SK-N-SH (cell line): Measurements from ENCODE around the gene CDC42EP3. TPM values are rescaled to one million over a fixed set of nuclear protein-coding genes. Genes with fewer than 3 reads are reported as not detected.

Source experiments
- CTCF ChIA-PET: fragments of 300-600, 350-600 bp; formaldehyde crosslinking; extraction: SDS; loops from one replicate; lab custom pipeline; 2021; lab: Yijun Ruan, JAX
- POLR2A ChIA-PET: fragments of 350-600 bp; sonication (Branson Sonifier 250); formaldehyde crosslinking; extraction: SDS; loops from one replicate; lab custom pipeline; 2020; ENCODE audit warnings: antibody characterized with exemption, inconsistent platforms; lab: Yijun Ruan, JAX
- DNase-seq: peaks from one replicate; pipeline ENCODE4 v3.0.0; 2012
- H2AFZ ChIP-seq: fragments of 200-600 bp; sonication (generic); 2 replicates; pipeline ENCODE4 v1.8.1; 2016; ENCODE audit warnings: antibody characterized with exemption, mild to moderate bottlenecking, low read depth
- H3F3A ChIP-seq: fragments of 200-600 bp; sonication (generic); replicated peaks from 2 replicates; pipeline ENCODE3; 2016; ENCODE audit warnings: antibody characterized with exemption, mild to moderate bottlenecking; ENCODE audit not compliant: insufficient read depth
- H3K27ac ChIP-seq, 2 experiments: fragments of 200-500 bp in 1 of 2; fragments of 200-600 bp in 1 of 2; sonication (Bioruptor generic) in 1 of 2; sonication (generic), shearing (Covaris generic) in 1 of 2; 2 replicates each; pipeline versions ENCODE4 v1.5.1 to v1.6.1; 2014 to 2016; ENCODE audit warnings: low read depth in 2 of 2, inconsistent platforms in 1 of 2, low read length in 1 of 2, mild to moderate bottlenecking in 1 of 2, mixed read lengths in 1 of 2
- H3K27me3 ChIP-seq: fragments of 200-600 bp; sonication (generic), shearing (Covaris generic); 2 replicates; pipeline ENCODE4 v1.6.1; 2016; ENCODE audit warnings: mixed run types; ENCODE audit not compliant: insufficient read depth
- H3K36me3 ChIP-seq, 2 experiments: fragments of 200-500 bp in 1 of 2; fragments of 200-600 bp in 1 of 2; sonication (Bioruptor generic) in 1 of 2; sonication (generic) in 1 of 2; replicated peaks in 1 of 2; 2 replicates each; pipeline versions ENCODE3 to v1.5.1; 2014 to 2016; ENCODE audit warnings: low read length in 1 of 2, mild to moderate bottlenecking in 1 of 2; ENCODE audit not compliant: insufficient read depth in 2 of 2, control insufficient read depth in 1 of 2
- H3K4me1 ChIP-seq, 2 experiments: fragments of 200-500 bp in 1 of 2; fragments of 200-600 bp in 1 of 2; sonication (Bioruptor generic) in 1 of 2; sonication (generic), shearing (Covaris generic) in 1 of 2; 2 replicates each; pipeline versions ENCODE4 v1.5.1 to v1.6.1; 2014 to 2016; ENCODE audit warnings: low read depth in 1 of 2, low read length in 1 of 2, mixed run types in 1 of 2; ENCODE audit not compliant: insufficient read depth in 2 of 2, control insufficient read depth in 1 of 2
- H3K4me2 ChIP-seq: fragments of 200-600 bp; sonication (generic), shearing (Covaris generic); 2 replicates; pipeline ENCODE4 v1.6.1; 2017; ENCODE audit warnings: mixed run types
- H3K4me3 ChIP-seq, 2 experiments: fragments of 200-500 bp in 1 of 2; fragments of 200-600 bp in 1 of 2; sonication (Bioruptor generic) in 1 of 2; sonication (generic), shearing (Covaris generic) in 1 of 2; 2 replicates each; pipeline versions ENCODE4 v1.5.1 to v1.8.1; 2014 to 2016; ENCODE audit warnings: low read depth in 2 of 2, inconsistent platforms in 1 of 2, low read length in 1 of 2, mild to moderate bottlenecking in 1 of 2, mixed read lengths in 1 of 2, moderate library complexity in 1 of 2
- H3K79me2 ChIP-seq: fragments of 200-600 bp; sonication (generic); 2 replicates; pipeline ENCODE4 v1.8.1; 2017; ENCODE audit warnings: mild to moderate bottlenecking; ENCODE audit not compliant: insufficient read depth
- H3K9ac ChIP-seq: fragments of 200-600 bp; sonication (generic); 2 replicates; pipeline ENCODE4 v1.6.1; 2017; ENCODE audit warnings: mixed run types
- H3K9me2 ChIP-seq: fragments of 200-600 bp; sonication (generic); 2 replicates; pipeline ENCODE4 v1.6.1; 2017; ENCODE audit warnings: mixed run types
- H3K9me3 ChIP-seq: fragments of 200-600 bp; sonication (generic); 2 replicates; pipeline ENCODE4 v1.6.1; 2017; ENCODE audit warnings: mixed run types, mild to moderate bottlenecking, moderate library complexity
- H4K20me1 ChIP-seq: fragments of 200-600 bp; sonication (generic); 2 replicates; pipeline ENCODE4 v1.6.1; 2017; ENCODE audit warnings: mild to moderate bottlenecking, mixed run types; ENCODE audit not compliant: insufficient read depth
- FOSL2 ChIP-seq: IDR thresholded peaks from 2 replicates; pipeline ENCODE4 v1.4.0; 2012; ENCODE audit warnings: low read depth, mild to moderate bottlenecking, moderate library complexity, borderline replicate concordance
- MEF2A ChIP-seq: IDR thresholded peaks from 2 replicates; pipeline ENCODE4 v1.4.0; 2012; ENCODE audit warnings: low read depth, borderline replicate concordance
- NFIC ChIP-seq: IDR thresholded peaks from 2 replicates; pipeline ENCODE4 v1.4.0; 2012; ENCODE audit warnings: borderline replicate concordance
- WGBS: methylation state at CpG from one replicate; pipeline ENCODE4 v1.1.6; 2017; ENCODE audit warnings: low lambda C conversion rate; 5-methylcytosine and 5-hydroxymethylcytosine counted together
- polyA plus RNA-seq, 3 experiments: library from polyadenylated mRNA; depleted of rRNA; stranded (reverse); fragments of >200 nt; gene quantifications; 2 replicates each; pipeline ENCODE4 v1.2.3, GENCODE V29; 2012
- TF ChIP-seq, protein P1 (sequence below): fragments of 200-600 bp; sonication (generic); IDR thresholded peaks from 2 replicates; pipeline ENCODE4 v1.6.1; 2017; ENCODE audit warnings: antibody characterized with exemption, mild to moderate bottlenecking, moderate library complexity
- TF ChIP-seq, protein P2 (sequence below): IDR thresholded peaks from 2 replicates; pipeline ENCODE4 v1.6.1; 2012; ENCODE audit warnings: mild to moderate bottlenecking, low read depth, low read length, moderate library complexity

CDC42EP3 gene
- polyA plus RNA-seq, 1 of the 3 experiments (the other 2 are of a cell fraction) = 87.5 TPM

DNA sequence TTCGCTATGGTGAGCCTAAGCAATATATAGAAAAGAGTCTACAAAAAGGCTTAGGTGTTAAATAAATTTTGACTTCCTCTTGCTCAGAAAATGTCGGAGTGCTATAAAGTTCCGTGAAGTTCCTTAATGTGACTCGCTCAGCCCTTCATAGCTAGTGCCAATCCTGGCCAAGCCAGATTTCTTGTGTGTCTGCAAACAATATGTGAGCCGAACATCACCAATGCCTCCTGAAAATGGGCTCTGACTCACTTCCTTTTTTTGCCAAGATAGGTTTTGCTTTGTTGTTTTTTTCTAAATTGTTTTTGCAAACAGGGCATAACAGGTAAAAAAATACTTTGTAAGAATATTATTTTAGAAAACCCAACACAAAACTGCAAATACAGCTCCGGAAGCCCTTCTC is 26.1 kb downstream of the CDC42EP3 start (continued):
- TF ChIP-seq MEF2A = 0 out of 2 replicates have a peak, but pooled peaks have one; percentile 41
- TF ChIP-seq, protein P1, sequence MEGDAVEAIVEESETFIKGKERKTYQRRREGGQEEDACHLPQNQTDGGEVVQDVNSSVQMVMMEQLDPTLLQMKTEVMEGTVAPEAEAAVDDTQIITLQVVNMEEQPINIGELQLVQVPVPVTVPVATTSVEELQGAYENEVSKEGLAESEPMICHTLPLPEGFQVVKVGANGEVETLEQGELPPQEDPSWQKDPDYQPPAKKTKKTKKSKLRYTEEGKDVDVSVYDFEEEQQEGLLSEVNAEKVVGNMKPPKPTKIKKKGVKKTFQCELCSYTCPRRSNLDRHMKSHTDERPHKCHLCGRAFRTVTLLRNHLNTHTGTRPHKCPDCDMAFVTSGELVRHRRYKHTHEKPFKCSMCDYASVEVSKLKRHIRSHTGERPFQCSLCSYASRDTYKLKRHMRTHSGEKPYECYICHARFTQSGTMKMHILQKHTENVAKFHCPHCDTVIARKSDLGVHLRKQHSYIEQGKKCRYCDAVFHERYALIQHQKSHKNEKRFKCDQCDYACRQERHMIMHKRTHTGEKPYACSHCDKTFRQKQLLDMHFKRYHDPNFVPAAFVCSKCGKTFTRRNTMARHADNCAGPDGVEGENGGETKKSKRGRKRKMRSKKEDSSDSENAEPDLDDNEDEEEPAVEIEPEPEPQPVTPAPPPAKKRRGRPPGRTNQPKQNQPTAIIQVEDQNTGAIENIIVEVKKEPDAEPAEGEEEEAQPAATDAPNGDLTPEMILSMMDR = no peak
- TF ChIP-seq, protein P2, sequence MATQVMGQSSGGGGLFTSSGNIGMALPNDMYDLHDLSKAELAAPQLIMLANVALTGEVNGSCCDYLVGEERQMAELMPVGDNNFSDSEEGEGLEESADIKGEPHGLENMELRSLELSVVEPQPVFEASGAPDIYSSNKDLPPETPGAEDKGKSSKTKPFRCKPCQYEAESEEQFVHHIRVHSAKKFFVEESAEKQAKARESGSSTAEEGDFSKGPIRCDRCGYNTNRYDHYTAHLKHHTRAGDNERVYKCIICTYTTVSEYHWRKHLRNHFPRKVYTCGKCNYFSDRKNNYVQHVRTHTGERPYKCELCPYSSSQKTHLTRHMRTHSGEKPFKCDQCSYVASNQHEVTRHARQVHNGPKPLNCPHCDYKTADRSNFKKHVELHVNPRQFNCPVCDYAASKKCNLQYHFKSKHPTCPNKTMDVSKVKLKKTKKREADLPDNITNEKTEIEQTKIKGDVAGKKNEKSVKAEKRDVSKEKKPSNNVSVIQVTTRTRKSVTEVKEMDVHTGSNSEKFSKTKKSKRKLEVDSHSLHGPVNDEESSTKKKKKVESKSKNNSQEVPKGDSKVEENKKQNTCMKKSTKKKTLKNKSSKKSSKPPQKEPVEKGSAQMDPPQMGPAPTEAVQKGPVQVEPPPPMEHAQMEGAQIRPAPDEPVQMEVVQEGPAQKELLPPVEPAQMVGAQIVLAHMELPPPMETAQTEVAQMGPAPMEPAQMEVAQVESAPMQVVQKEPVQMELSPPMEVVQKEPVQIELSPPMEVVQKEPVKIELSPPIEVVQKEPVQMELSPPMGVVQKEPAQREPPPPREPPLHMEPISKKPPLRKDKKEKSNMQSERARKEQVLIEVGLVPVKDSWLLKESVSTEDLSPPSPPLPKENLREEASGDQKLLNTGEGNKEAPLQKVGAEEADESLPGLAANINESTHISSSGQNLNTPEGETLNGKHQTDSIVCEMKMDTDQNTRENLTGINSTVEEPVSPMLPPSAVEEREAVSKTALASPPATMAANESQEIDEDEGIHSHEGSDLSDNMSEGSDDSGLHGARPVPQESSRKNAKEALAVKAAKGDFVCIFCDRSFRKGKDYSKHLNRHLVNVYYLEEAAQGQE = no peak

DNA sequence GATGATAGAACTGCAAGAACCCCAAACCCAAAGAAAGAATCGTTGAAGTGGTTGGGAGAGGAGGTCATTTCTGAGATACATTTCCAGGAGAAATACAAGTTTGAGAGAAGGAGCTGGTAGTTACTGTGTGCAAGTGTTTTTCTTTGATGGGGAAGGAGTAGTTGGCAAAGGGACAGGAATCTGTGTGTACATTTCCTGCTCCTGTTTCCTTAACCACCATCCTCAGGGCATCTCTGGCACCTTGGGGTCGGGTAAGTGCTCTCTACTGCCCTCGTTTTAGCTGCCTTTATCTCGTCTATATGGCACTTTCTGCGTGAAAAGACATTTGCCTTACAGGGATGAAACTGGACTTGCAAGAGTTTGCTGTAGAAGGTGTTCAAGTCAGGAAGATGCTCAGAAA is 27.3 kb downstream of the CDC42EP3 start:
- peaks cover 85% of the 10 kb centered on the region for H3F3A ChIP-seq
- no peaks in the 10 kb centered on the region for H3K9me2 ChIP-seq
- H4K20me1 ChIP-seq = peaks cover 20% of the 10 kb centered on the region; the same call in 1 of the 2 replicates
- H3K4me3 ChIP-seq = no peak overlapping the region
- no peaks in the 10 kb centered on the region for H3K9me3 ChIP-seq
- H3K79me2 ChIP-seq = peaks cover 80% of the 10 kb centered on the region
- TF ChIP-seq FOSL2 = no peak
- TF ChIP-seq NFIC = 0 out of 2 replicates have a peak, but pooled peaks have one; percentile 23
- TF ChIP-seq, protein P1 = 0 out of 2 replicates have a peak, but pooled peaks have one; percentile 10
- TF ChIP-seq, all 33 proteins: peak for 2
- POLR2A ChIA-PET = interaction anchor here (0.5 to 0.9 kb wide), 2 partner anchors 27 to 1424 kb away, joined by 3 to 6 read pairs; no protein-coding TSS in a partner anchor
- no peak overlapping the region for H3K4me2 ChIP-seq
- DNase-seq = no peak
- peaks cover 52 to 63% of the 10 kb centered on the region in 2 experiments for H3K4me1 ChIP-seq
- CTCF ChIA-PET = interaction anchor here (1.0 to 4.5 kb wide), 5 partner anchors 12 to 249 kb away, joined by 3 to 17 read pairs (median 4); no protein-coding TSS in a partner anchor
- peak overlapping the region; percentile 93 to 95 for H3K27ac ChIP-seq
- no peak overlapping the region for H2AFZ ChIP-seq
- no peaks in the 10 kb centered on the region for H3K27me3 ChIP-seq
- H3K36me3 ChIP-seq = peaks cover 84 to 86% of the 10 kb centered on the region in 2 experiments
- H3K9ac ChIP-seq = no peak overlapping the region
- 87% methylated on average over 5 of the region's 5 CpGs for WGBS
